PC-3 (cell line): ENCODE results near the gene MB. TPM values are rescaled to one million over a fixed set of nuclear protein-coding genes. Genes with fewer than 3 reads are reported as not detected.

Experiments
- ATAC-seq: fragments of 200-7000 bp; cut with Tn5 transposase; 2 replicates; pipeline ENCODE4 v1.9.1; 2020; ENCODE audit warnings: mild to moderate bottlenecking, moderate library complexity
- BruUV-seq: library from RNA; stranded (reverse); fragments of 400-500 nt; replicated peaks from 2 replicates; lab custom pipeline; 2021; lab: Mats Ljungman, UMichigan
- CTCF ChIA-PET: fragments of 300-600 bp; sonication (Branson Sonifier 250); formaldehyde crosslinking; loops from one replicate; lab custom pipeline; 2022; ENCODE audit warnings: antibody characterized with exemption; lab: Charles Lee
- POLR2A ChIA-PET: fragments of 300-600 bp; sonication (Branson Sonifier 250); formaldehyde crosslinking; loops from one replicate; lab custom pipeline; 2022; ENCODE audit warnings: antibody characterized with exemption; ENCODE audit not compliant: unreplicated experiment; lab: Charles Lee
- DNase-seq: peaks from one replicate; pipeline ENCODE4 v3.0.0-alpha.2; 2015
- H2AFZ ChIP-seq: fragments of 300-600 bp; sonication (generic); 2 replicates; pipeline ENCODE4 v1.6.0; 2016; ENCODE audit warnings: antibody characterized with exemption, low read length
- H3F3A ChIP-seq: fragments of 300-600 bp; sonication (generic); one replicate; pipeline ENCODE4 v1.6.0; 2017; ENCODE audit warnings: antibody characterized with exemption, low read length, control low read depth, mild to moderate bottlenecking; ENCODE audit not compliant: unreplicated experiment
- H3K27ac ChIP-seq: fragments of 300-600 bp; sonication (generic); 2 replicates; pipeline ENCODE4 v1.5.1; 2016; ENCODE audit warnings: mild to moderate bottlenecking, low read length
- H3K27me3 ChIP-seq: fragments of 300-600 bp; sonication (generic); 2 replicates; pipeline ENCODE4 v1.6.1; 2016; ENCODE audit warnings: low read length, mixed read lengths
- H3K36me3 ChIP-seq: fragments of 300-600 bp; sonication (generic); 2 replicates; pipeline ENCODE4 v1.6.1; 2016; ENCODE audit warnings: low read depth, mixed run types, low read length, mixed read lengths
- H3K4me1 ChIP-seq: fragments of 300-600 bp; sonication (generic); 2 replicates; pipeline ENCODE4 v1.5.1; 2016; ENCODE audit warnings: low read length; ENCODE audit not compliant: insufficient read depth
- H3K4me2 ChIP-seq: fragments of 300-600 bp; sonication (generic); 2 replicates; pipeline ENCODE4 v1.6.0; 2016; ENCODE audit warnings: low read length
- H3K4me3 ChIP-seq: fragments of 300-600 bp; sonication (generic); 2 replicates; pipeline ENCODE4 v1.5.1; 2016; ENCODE audit warnings: mild to moderate bottlenecking, low read length, mixed read lengths
- H3K79me2 ChIP-seq: fragments of 300-600 bp; sonication (generic); 2 replicates; pipeline ENCODE4 v1.6.1; 2017; ENCODE audit warnings: low read length, mixed read lengths
- H3K9ac ChIP-seq: fragments of 300-600 bp; sonication (generic); 2 replicates; pipeline ENCODE4 v1.6.0; 2016; ENCODE audit warnings: mild to moderate bottlenecking, low read length
- H3K9me2 ChIP-seq: fragments of 300-600 bp; sonication (generic); replicated peaks from 2 replicates; pipeline ENCODE4 v1.6.1; 2016; ENCODE audit warnings: mixed run types, low read length, mixed read lengths
- H3K9me3 ChIP-seq: fragments of 300-600 bp; sonication (generic); 2 replicates; pipeline ENCODE4 v1.6.1; 2016; ENCODE audit warnings: low read length, mixed read lengths
- H4K20me1 ChIP-seq: fragments of 300-600 bp; sonication (generic); 2 replicates; pipeline ENCODE4 v1.6.1; 2016; ENCODE audit warnings: low read length, mixed read lengths
- CTCF ChIP-seq: fragments of 300-600 bp; sonication (generic); conservative IDR thresholded peaks from 2 replicates; pipeline ENCODE4 v1.5.1; 2017; ENCODE audit warnings: antibody characterized with exemption, low read depth, mild to moderate bottlenecking, low read length
- EZH2 ChIP-seq: fragments of 300-600 bp; sonication (generic); IDR thresholded peaks from one replicate; pipeline ENCODE4 v1.6.1; 2017; ENCODE audit warnings: antibody characterized with exemption, mild to moderate bottlenecking, low read length; ENCODE audit not compliant: unreplicated experiment
- EZH2phosphoT487 ChIP-seq: fragments of 300-600 bp; sonication (generic); IDR thresholded peaks from 2 replicates; pipeline ENCODE4 v1.6.1; 2018; ENCODE audit warnings: mild to moderate bottlenecking, antibody characterized with exemption, low read length, borderline replicate concordance
- intact Hi-C: fragments of 100-400 bp; cut with micrococcal nuclease; formaldehyde crosslinking; loops from 2 replicates; pipeline ENCODE4 v1.9.0; 2023
- total RNA-seq: library from RNA; depleted of rRNA; stranded (reverse); fragments of >200 nt; gene quantifications from 2 replicates; pipeline ENCODE4 v1.2.3, GENCODE V29; 2014

MB gene
- total RNA-seq, 1 experiment from 2014 or later: 14.6 TPM

GRCh38 chr22:35586771-35587170 lies 30.4 kb downstream of the MB start:
- ChIA-PET POLR2A (no interaction called here), CTCF (no interaction called here)
- Histone ChIP-seq H3K36me3 (no peaks in the 10 kb centered on the region; the same call in 1 of the 2 replicates), H3K9ac (no peak overlapping the region), H3K27ac (peak overlapping the region; percentile 70), H3F3A (no peaks in the 10 kb centered on the region), H3K79me2 (no peaks in the 10 kb centered on the region), H3K4me3 (no peak overlapping the region), H3K4me2 (peak overlapping the region; percentile 48; the same call in 1 of the 2 replicates), H3K27me3 (no peaks in the 10 kb centered on the region), H4K20me1 (no peaks in the 10 kb centered on the region), H3K4me1 (peaks cover 42% of the 10 kb centered on the region), H3K9me3 (no peaks in the 10 kb centered on the region), H2AFZ (no peak overlapping the region), H3K9me2 (no peaks in the 10 kb centered on the region)
- BruUV-seq: no TSS peak
- intact Hi-C loops: no loop called here
- ATAC-seq (no peak), DNase-seq (no peak)
- no peak for TF ChIP-seq EZH2phosphoT487
- no peak for TF ChIP-seq CTCF
- TF ChIP-seq EZH2: no peak

GRCh38 chr22:35582861-35583670 lies 34.1 kb downstream of the MB start:
- Histone ChIP-seq H3K4me2 (no peak overlapping the region), H2AFZ (no peak overlapping the region), H3K4me1 (peaks cover 18% of the 10 kb centered on the region)

More at GRCh38 chr22:35582861-35583670, 34.1 kb downstream of the MB start:
- Histone ChIP-seq H3K79me2 (no peaks in the 10 kb centered on the region), H3K9me3 (no peaks in the 10 kb centered on the region), H3K27me3 (no peaks in the 10 kb centered on the region), H3K4me3 (no peak overlapping the region), H3K36me3 (no peaks in the 10 kb centered on the region; the same call in 1 of the 2 replicates), H3K9me2 (no peaks in the 10 kb centered on the region), H4K20me1 (no peaks in the 10 kb centered on the region), H3F3A (no peaks in the 10 kb centered on the region), H3K27ac (no peak overlapping the region), H3K9ac (no peak overlapping the region)
- no peak for TF ChIP-seq EZH2
- peak; percentile 84 for TF ChIP-seq CTCF
- DNase-seq (peak; percentile 70), ATAC-seq (peak; percentile 85)
- intact Hi-C loops: loop anchor here (1.0 kb wide), 2 partner anchors 152 to 233 kb away; no protein-coding TSS in a partner anchor
- CTCF ChIA-PET: interaction anchor here (0.6 to 1.1 kb wide), 3 partner anchors 152 to 232 kb away, joined by 3 to 7 read pairs (median 4); no protein-coding TSS in a partner anchor
- no TSS peak for BruUV-seq
- POLR2A ChIA-PET: interaction anchor here (0.5 to 0.6 kb wide), 2 partner anchors 220 to 342 kb away, joined by 3 read pairs; no protein-coding TSS in a partner anchor
